Measurements from ENCODE around the gene KRTAP12-4.
"Not testable (repeated sequence)": the region's sequence is repeated elsewhere in the genome, so short reads cannot be mapped to it uniquely, and the experiment has no call there.

KRTAP12-4 gene

GRCh38 chr21:44653656-44654575, 543 bp downstream of the KRTAP12-4 start:
- no peak for DNase-seq

GRCh38 chr21:44653123-44653522, 1.3 kb downstream of the KRTAP12-4 start:
- no peak for DNase-seq

GRCh38 chr21:44650973-44651675, 3.3 kb downstream of the KRTAP12-4 start:
- DNase-seq: no peak

DNA sequence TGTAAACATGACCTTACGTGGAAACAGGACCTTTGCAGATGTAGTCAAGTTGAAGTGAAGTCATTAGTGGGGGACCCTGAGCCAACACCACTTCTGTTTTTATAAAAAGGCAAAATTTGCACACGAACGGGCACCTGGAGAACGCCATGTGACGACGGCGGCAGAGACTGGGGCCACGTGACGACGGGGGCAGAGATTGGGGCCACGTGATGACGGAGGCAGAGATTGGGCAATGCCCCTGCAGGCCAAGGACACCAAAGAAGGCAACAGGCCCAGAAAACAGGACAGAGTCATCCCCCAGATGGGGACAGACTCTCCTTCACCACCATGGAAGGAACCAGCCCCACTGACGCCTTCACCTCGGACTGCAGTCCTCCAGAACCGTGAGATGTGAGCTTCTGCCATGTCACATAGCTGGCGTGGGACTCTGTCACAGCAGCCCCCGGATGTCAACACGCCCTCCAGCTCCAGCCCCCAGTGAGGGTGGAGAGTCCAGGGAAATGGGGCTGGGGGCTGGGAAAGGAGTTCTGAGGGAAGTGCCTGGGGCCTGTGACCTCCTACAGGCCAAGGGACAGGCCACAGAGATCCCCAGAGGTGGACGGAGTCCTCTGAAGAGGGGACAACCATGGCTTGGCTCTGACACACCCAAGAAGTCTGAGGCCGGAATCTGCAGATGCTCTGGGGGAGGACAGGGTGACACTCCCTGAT, 4.0 kb downstream of the KRTAP12-4 start:
- DNase-seq: no peak

- DNase-seq: no peak
These were observed 4.8 kb downstream of the KRTAP12-4 start for GRCh38 chr21:44649521-44650100.

- DNase-seq: no peak
These were observed 5.7 kb downstream of the KRTAP12-4 start for GRCh38 chr21:44648557-44649311.

DNA sequence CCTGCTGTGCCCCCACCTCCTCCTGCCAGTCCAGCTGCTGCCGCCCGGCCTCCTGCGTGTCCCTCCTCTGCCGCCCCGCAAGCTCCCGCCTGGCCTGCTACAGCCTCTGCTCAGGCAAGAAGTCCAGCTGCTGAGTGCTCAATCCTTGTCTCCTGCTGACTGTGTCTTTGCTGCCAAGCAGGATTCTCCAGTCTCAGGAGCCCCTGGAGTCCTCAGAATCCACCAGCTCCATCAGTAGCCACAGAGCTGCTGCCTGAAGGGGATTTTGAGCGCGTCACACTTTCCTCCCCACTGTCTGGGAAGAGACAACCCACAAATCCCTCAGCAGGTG, 7.3 kb downstream of the KRTAP12-4 start:
- DNase-seq: no peak

GRCh38 chr21:44646366-44647221, 7.9 kb downstream of the KRTAP12-4 start, which contains the start of gene KRTAP10-11:
Gene KRTAP10-11, plus strand, starts transcription at chr21:44646414. Its CDS starts 45 bp downstream, at chr21:44646459.
- not testable (repeated sequence) for DNase-seq

DNA sequence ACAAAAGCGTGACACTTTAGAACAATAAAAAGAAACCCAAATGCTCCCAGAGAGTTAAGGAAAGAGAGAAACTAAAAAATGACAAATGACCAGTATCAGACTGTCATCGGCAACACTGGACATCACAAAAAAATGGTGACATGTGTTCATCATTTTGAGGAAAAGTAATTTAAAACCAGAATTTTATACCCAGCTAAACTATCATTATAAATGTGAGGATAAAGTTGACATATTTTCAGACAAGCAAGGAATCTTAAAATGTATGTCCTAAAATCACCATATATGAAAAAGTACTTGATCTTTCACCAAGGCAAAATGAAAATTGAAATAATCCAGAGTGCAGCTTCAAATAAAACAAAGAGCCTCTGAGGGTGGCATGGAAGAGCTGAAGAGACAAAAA, 9.6 kb downstream of the KRTAP12-4 start:
- DNase-seq: no peak

DNA sequence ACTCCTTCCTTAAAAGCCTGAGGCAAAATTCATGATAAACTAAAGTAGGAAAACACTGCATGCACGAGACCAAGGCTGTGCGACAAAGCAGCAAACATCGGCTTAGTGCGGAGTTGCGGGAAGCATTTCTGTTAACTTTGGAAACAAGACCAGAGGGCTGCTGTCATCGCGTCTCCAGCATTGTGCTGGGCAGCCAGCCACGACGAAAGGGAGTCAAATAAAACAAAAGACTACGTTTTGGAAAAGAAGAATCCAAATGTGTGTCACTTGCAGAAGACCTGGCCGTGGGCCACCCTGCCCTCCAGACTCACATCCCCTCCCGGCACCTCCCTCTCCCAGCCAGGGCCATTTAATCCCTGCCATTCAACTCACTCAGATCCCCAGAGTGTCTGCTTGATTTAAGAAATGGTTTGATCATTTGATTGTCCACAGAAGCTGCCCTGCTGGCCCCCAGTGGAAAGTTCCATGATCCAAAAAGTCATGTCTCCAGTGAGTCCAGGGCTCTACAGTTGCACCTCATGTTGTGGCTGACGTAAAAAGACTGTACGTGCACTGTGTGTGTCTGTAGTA, 10.6 kb downstream of the KRTAP12-4 start:
- no peak for DNase-seq

DNA sequence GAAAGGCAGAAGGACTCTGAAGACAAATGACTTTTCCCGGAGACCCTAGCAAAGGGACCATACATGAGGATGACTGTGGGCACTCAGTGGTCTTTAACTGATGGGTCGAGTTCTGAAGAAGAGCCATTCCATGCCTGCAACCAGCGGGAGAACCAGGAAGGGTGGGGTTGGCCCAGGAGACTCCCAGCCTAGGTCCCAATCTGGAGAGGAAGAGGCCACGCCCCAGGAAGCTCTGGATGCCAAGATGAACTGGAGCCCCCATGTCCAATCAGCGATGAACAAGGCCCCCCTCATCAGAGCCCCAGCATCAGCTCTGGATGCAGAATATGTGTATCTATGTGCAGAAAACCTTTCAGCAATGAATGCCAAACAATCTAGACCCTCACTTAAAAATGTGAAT, 13.7 kb downstream of the KRTAP12-4 start:
- no peak for DNase-seq

DNA sequence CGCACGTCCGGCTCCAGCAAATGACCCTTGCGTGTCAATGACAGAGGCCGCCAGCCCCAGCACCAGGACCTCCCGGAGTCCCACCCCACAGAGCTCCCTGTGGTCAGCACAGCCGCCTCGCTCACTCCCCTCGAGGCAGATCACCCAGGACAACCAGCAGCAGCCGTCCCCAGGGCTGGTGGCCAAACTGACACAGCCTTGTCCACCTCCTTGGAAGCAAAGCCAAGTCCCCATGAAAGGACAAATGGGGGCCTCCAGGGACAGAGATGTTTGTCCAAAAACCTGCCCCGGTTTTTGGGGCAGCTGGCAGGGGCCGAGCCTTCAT, 15.2 kb downstream of the KRTAP12-4 start:
- no peak for DNase-seq

GRCh38 chr21:44638506-44639330, 15.7 kb downstream of the KRTAP12-4 start:
- DNase-seq: not testable (repeated sequence)

DNA sequence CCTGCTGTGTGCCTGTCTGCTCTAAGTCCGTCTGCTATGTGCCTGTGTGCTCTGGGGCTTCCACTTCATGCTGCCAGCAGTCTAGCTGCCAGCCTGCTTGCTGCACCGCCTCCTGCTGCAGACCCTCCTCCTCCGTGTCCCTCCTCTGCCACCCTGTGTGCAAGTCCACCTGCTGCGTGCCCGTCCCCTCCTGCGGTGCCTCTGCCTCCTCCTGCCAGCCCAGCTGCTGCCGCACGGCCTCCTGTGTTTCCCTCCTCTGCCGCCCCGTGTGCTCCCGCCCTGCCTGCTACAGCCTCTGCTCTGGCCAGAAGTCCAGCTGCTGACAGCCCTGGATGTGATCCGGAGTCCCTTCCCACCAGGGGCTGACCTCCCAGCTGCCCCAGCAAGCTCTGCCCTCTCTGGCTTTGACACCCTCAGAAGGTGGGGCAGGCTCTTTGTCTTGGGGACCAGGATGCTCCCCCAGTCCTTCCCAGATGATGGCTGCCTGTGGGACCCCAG, 16.6 kb downstream of the KRTAP12-4 start:
- not testable (repeated sequence) for DNase-seq

- no peak for DNase-seq
These were observed 17.2 kb downstream of the KRTAP12-4 start, which contains the start of gene KRTAP10-10 for GRCh38 chr21:44637018-44637850. Gene KRTAP10-10, plus strand, starts transcription at chr21:44637356. Its CDS starts 62 bp downstream, at chr21:44637418.

DNA sequence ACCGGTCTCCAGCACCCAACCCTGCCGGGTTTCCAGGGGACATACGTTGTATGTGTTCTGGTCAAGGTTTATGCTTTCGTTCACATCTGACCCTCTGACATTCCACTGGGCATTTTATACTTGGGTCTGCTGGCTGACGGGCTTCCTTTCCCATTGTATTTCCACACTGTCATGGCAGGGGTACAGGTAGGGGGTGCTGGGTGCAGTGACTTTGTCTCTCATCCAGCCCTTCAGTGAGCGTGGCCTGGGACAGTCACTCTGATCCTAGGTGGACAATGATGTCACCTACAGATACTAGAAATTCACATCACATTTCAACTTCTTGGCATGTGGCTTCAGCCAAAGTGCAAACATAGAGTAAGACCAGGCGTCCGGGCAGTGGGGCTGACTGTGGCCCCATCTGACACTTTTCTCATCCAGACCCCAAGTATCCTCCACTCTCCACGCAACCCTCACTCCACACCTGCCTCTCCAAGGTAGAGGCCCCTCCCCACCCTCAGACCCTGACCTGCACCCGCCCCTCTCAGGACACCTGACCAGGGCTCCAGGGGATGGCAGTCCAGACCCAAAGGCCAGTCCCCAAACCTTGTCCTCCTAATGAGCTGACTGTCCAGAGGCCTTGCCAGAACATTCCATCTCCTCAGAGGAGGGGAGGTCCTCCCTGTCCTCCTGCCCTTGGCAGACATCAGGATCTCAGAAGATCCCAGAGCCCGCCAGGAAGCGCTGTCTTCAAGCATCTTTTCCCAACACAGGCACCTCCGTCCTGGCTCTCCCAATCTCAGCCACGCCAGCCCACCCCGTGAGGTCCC, 18.0 kb downstream of the KRTAP12-4 start:
- no peak for DNase-seq

DNA sequence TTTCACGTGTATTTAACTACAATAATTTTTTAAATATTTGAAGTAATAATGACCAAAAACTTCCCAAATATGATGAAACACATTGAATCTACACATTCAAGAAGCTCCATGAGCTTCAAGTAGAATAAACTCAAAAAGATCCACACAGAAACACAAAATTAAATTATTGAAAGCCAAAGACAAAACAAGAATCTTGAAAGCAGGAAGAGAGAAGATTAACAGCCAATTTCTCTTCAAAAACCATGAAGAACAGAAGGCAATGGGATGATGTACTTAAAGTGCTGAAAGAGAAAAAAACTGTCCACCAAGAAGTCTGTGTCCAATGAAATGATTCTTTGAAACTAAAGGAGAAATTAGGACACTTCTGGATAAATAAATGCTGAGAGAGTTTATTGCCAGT, 22.4 kb downstream of the KRTAP12-4 start:
- no peak for DNase-seq

- no peak for DNase-seq
These were observed 24.0 kb downstream of the KRTAP12-4 start for GRCh38 chr21:44630440-44630839.

Data from NCI-H1436 treated with DMSO at 0.1 percent for 48 hours (cell line).